ENCODE measurements around the gene HOXD1. TPM values are rescaled to one million over a fixed set of nuclear protein-coding genes. Genes with fewer than 3 reads are reported as not detected.

The HOXD1 gene
- total RNA-seq, 1 experiment from 2014 or later: not detected

DNA sequence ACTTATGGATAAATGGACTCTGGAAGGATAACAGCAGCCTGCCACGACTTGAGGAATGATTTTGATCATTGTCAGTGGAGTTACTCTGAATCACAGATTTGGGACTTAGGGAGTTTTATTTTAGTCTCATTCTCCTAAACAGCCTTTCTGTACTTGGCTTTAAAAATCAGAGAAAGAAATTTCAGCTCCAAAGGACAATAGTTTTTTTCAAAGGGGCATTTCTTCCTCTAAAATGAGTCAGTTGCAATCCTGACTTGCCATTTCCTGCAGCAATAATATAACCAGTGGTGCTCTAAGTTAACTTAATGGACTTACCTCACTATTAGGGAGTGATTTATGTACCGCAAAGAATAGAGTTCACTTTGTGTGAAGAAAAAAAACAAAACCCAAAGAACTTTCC is 45.7 kb downstream of the HOXD1 start:
- H3K27ac ChIP-seq (ENCODE audit: insufficient read length, low read depth, low read length): no peak overlapping the region
- no peak overlapping the region for H3K14ac ChIP-seq (ENCODE audit: insufficient read depth, low read length)
- H3T11ph ChIP-seq (ENCODE audit: low read length): no peak overlapping the region
- no peaks in the 10 kb centered on the region for H3K23me2 ChIP-seq (ENCODE audit: insufficient read length, low read depth, low read length, poor library complexity, severe bottlenecking)
- no peak overlapping the region for H3K18ac ChIP-seq (ENCODE audit: insufficient read length, low read depth, low read length)
- H4K20me1 ChIP-seq (ENCODE audit: control insufficient read depth, insufficient read depth, insufficient read length): no peaks in the 10 kb centered on the region
- no peak overlapping the region for H4K91ac ChIP-seq (ENCODE audit: insufficient read length, low read depth, low read length)
- no peak overlapping the region for H2BK5ac ChIP-seq (ENCODE audit: insufficient read length, low read length)
- H2BK20ac ChIP-seq (ENCODE audit: low read depth, low read length, poor library complexity, severe bottlenecking): no peak overlapping the region
- no peak overlapping the region for H2BK120ac ChIP-seq (ENCODE audit: low read depth, low read length, poor library complexity, severe bottlenecking)
- H3K27me3 Mint-ChIP-seq (ENCODE audit: low read depth): peaks cover 17% of the 10 kb centered on the region
- H3K9me3 ChIP-seq (ENCODE audit: control insufficient read depth, low read depth, low read length): no peaks in the 10 kb centered on the region
- no peaks in the 10 kb centered on the region for H3K27me3 ChIP-seq (ENCODE audit: insufficient read depth, low read length)
- H3K4me2 ChIP-seq (ENCODE audit: insufficient read depth, insufficient read length, low read length): no peak overlapping the region
- no peak overlapping the region for H4K5ac ChIP-seq (ENCODE audit: insufficient read length, low read depth, low read length)
- H3K9me3 Mint-ChIP-seq: no peaks in the 10 kb centered on the region
- no peaks in the 10 kb centered on the region for H3K79me1 ChIP-seq (ENCODE audit: insufficient read depth, low read depth, low read length, poor library complexity, severe bottlenecking)
- no peak overlapping the region for H2AK5ac ChIP-seq (ENCODE audit: insufficient read length, low read length)
- no peaks in the 10 kb centered on the region for H3K4me1 ChIP-seq (ENCODE audit: insufficient read depth, low read length)
- no peaks in the 10 kb centered on the region for H3K79me2 ChIP-seq (ENCODE audit: insufficient read depth, low read length)
- no peaks in the 10 kb centered on the region for H3K4me1 Mint-ChIP-seq
- H3K27ac Mint-ChIP-seq: no peak overlapping the region
- no peak overlapping the region for H3K4me3 Mint-ChIP-seq
- DNase-seq: no peak
- WGBS (ENCODE audit: extremely low coverage, insufficient read length, low lambda C conversion rate): no CpG with 5 or more reads among the region's 2 CpGs
- TF ChIP-seq, protein P1, sequence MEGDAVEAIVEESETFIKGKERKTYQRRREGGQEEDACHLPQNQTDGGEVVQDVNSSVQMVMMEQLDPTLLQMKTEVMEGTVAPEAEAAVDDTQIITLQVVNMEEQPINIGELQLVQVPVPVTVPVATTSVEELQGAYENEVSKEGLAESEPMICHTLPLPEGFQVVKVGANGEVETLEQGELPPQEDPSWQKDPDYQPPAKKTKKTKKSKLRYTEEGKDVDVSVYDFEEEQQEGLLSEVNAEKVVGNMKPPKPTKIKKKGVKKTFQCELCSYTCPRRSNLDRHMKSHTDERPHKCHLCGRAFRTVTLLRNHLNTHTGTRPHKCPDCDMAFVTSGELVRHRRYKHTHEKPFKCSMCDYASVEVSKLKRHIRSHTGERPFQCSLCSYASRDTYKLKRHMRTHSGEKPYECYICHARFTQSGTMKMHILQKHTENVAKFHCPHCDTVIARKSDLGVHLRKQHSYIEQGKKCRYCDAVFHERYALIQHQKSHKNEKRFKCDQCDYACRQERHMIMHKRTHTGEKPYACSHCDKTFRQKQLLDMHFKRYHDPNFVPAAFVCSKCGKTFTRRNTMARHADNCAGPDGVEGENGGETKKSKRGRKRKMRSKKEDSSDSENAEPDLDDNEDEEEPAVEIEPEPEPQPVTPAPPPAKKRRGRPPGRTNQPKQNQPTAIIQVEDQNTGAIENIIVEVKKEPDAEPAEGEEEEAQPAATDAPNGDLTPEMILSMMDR (conservative IDR thresholded peaks at IDR 0.05): no peak
- H3K23ac ChIP-seq (ENCODE audit: insufficient read length, low read depth, low read length): no peak overlapping the region
- no peak overlapping the region for H4K8ac ChIP-seq (replicated peaks; ENCODE audit: insufficient read length, low read depth, low read length)
- H2AFZ ChIP-seq (ENCODE audit: low read length): no peak overlapping the region
- H3K4ac ChIP-seq (ENCODE audit: low read depth, low read length): no peak overlapping the region
- H3K56ac ChIP-seq (ENCODE audit: insufficient read length, low read depth, low read length): no peak overlapping the region
- no peak overlapping the region for H2BK12ac ChIP-seq (ENCODE audit: insufficient read length, low read depth, low read length)
- H3K36me3 Mint-ChIP-seq (ENCODE audit: insufficient read depth in 1 of 3, low read depth in 3 of 3): no peaks in the 10 kb centered on the region
- H2BK15ac ChIP-seq (ENCODE audit: low read depth, low read length): no peak overlapping the region
- no peak overlapping the region for H3K9ac ChIP-seq (ENCODE audit: extremely low read depth, insufficient read length, low read length)
